ENCODE measurements around the gene MEX3D. TPM values are rescaled to one million over a fixed set of nuclear protein-coding genes. Genes with fewer than 3 reads are reported as not detected.

Gene MEX3D
- total RNA-seq, 1 donor: 47.0 TPM

- Histone ChIP-seq H3K79me2 (ENCODE audit: insufficient read depth, low read length) (no peaks in the 10 kb centered on the region), H3K27ac (ENCODE audit: low read depth, low read length) (no peak overlapping the region), H3K4me1 (ENCODE audit: insufficient read depth, low read length) (no peaks in the 10 kb centered on the region), H4K20me1 (ENCODE audit: insufficient read depth, low read length) (peaks cover 14% of the 10 kb centered on the region), H3K9me3 (ENCODE audit: low read depth, low read length) (no peaks in the 10 kb centered on the region), H2AFZ (ENCODE audit: low read length) (no peak overlapping the region), H3K36me3 (ENCODE audit: insufficient read depth, low read length) (peaks cover 49% of the 10 kb centered on the region), H3K27me3 (ENCODE audit: insufficient read depth, low read length) (no peaks in the 10 kb centered on the region), H3K4me3 (ENCODE audit: insufficient read depth, low read length) (no peak overlapping the region), H3K4me2 (ENCODE audit: insufficient read depth, low read length) (no peak overlapping the region)
- TF ChIP-seq CTCF (IDR thresholded peaks at IDR 0.05; ENCODE audit: extremely low read depth, low read depth, low read length): no peak
- no peak for DNase-seq (ENCODE audit: insufficient read length, low spot score, missing footprints)
These were observed 45.9 kb upstream of the MEX3D start for GRCh38 chr19:1613808-1614570.

DNA sequence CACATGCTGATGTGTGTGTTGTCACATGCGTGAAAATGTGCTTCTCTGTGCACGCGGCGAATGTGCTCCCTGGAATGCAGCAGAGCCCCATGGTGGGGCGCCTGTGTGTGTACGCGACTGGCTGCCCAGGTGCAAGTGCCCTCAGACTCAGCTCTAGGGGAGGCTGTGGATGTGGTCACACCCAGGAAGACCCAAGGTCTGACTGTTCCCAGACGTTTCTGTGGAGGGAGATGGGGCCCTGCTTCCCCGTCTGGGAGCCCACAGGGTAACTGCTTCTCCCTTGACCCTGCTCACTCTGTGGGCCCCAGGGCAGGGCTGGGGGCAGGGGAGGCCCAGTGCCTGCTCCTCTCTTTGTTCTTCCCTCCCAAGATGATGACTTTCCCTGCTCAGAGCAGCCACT lies 45.0 kb upstream of the MEX3D start:
- no peak for DNase-seq (ENCODE audit: insufficient read length, low spot score, missing footprints)
- Histone ChIP-seq H3K27ac (ENCODE audit: low read depth, low read length) (no peak overlapping the region), H3K4me3 (ENCODE audit: insufficient read depth, low read length) (no peak overlapping the region), H2AFZ (ENCODE audit: low read length) (no peak overlapping the region), H4K20me1 (ENCODE audit: insufficient read depth, low read length) (peaks cover 6% of the 10 kb centered on the region), H3K27me3 (ENCODE audit: insufficient read depth, low read length) (no peaks in the 10 kb centered on the region), H3K4me2 (ENCODE audit: insufficient read depth, low read length) (no peak overlapping the region), H3K4me1 (ENCODE audit: insufficient read depth, low read length) (no peaks in the 10 kb centered on the region), H3K36me3 (ENCODE audit: insufficient read depth, low read length) (peaks cover 44% of the 10 kb centered on the region), H3K79me2 (ENCODE audit: insufficient read depth, low read length) (no peaks in the 10 kb centered on the region), H3K9me3 (ENCODE audit: low read depth, low read length) (no peaks in the 10 kb centered on the region)
- TF ChIP-seq CTCF (IDR thresholded peaks at IDR 0.05; ENCODE audit: extremely low read depth, low read depth, low read length): no peak

DNA sequence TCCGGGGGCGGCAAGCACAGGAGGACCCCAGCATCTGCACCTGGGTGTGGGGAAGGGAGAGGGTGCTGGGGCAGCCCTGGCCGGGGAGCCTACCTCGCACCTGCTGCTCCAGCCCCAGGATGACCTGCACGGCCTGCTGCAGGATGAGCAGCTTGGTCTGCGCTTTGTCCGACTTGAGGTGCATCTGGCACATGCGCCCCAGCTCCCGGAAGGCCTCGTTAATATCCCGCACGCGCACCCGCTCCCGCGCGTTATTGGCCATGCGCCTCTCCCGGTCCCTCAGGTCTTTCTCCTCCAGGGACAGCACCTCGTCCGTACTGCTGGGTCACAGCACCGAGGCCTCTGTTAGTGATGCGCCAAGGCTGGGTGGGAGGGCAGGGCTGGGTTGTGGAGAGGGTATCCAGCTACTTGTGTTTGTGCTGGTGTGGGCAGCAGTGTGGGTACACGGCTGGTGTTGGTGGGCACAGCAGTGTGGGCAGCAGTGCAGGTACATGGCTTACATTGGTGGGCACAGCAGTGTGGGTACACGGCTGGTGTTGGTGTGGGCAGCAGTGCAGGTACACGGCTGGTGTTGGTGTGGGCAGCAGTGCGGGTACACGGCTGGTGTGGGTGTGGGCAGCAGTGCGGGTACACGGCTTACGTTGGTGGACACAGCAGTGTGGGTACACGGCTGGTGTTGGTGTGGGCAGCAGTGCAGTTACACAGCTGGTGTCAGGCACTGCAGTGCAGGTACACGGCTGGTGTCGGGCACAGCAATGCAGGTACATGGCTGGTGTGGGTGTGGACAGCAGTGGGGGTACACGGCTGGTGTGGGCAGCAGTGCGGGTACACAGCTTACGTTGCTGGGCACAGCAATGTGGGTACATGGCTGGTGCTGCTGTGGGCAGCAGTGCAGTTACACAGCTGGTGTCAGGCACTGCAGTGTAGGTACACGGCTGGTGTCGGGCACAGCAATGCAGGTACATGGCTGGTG lies 44.3 kb upstream of the MEX3D start:
- no peak overlapping the region for H2AFZ ChIP-seq (ENCODE audit: low read length)
- no peaks in the 10 kb centered on the region for H3K27me3 ChIP-seq (ENCODE audit: insufficient read depth, low read length)
- peaks cover 44% of the 10 kb centered on the region for H3K36me3 ChIP-seq (ENCODE audit: insufficient read depth, low read length)
- no peak for DNase-seq (ENCODE audit: insufficient read length, low spot score, missing footprints)
- no peak overlapping the region for H3K27ac ChIP-seq (ENCODE audit: low read depth, low read length)
- no peaks in the 10 kb centered on the region for H3K9me3 ChIP-seq (ENCODE audit: low read depth, low read length)
- no peak overlapping the region for H3K4me2 ChIP-seq (ENCODE audit: insufficient read depth, low read length)
- H4K20me1 ChIP-seq (ENCODE audit: insufficient read depth, low read length): peaks cover 4% of the 10 kb centered on the region
- no peak for TF ChIP-seq CTCF (IDR thresholded peaks at IDR 0.05; ENCODE audit: extremely low read depth, low read depth, low read length)
- no peak overlapping the region for H3K4me3 ChIP-seq (ENCODE audit: insufficient read depth, low read length)
- no peaks in the 10 kb centered on the region for H3K4me1 ChIP-seq (ENCODE audit: insufficient read depth, low read length)
- H3K79me2 ChIP-seq (ENCODE audit: insufficient read depth, low read length): no peaks in the 10 kb centered on the region

GRCh38 chr19:1611353-1611752 lies 43.2 kb upstream of the MEX3D start:
- peaks cover 42% of the 10 kb centered on the region for H3K36me3 ChIP-seq (ENCODE audit: insufficient read depth, low read length)
- H4K20me1 ChIP-seq (ENCODE audit: insufficient read depth, low read length): no peaks in the 10 kb centered on the region
- H3K9me3 ChIP-seq (ENCODE audit: low read depth, low read length): no peaks in the 10 kb centered on the region
- peaks cover 4% of the 10 kb centered on the region for H3K4me1 ChIP-seq (ENCODE audit: insufficient read depth, low read length)
- no peak for DNase-seq (ENCODE audit: insufficient read length, low spot score, missing footprints)
- H3K27ac ChIP-seq (ENCODE audit: low read depth, low read length): no peak overlapping the region
- no peak overlapping the region for H3K4me2 ChIP-seq (ENCODE audit: insufficient read depth, low read length)
- no peak overlapping the region for H3K4me3 ChIP-seq (ENCODE audit: insufficient read depth, low read length)
- H3K79me2 ChIP-seq (ENCODE audit: insufficient read depth, low read length): no peaks in the 10 kb centered on the region
- no peaks in the 10 kb centered on the region for H3K27me3 ChIP-seq (ENCODE audit: insufficient read depth, low read length)
- no peak for TF ChIP-seq CTCF (IDR thresholded peaks at IDR 0.05; ENCODE audit: extremely low read depth, low read depth, low read length)
- H2AFZ ChIP-seq (ENCODE audit: low read length): no peak overlapping the region

Data from osteoblast (primary cell).